ENCODE data around the gene CD69.
"Not testable (repeated sequence)": the region's sequence is repeated elsewhere in the genome, so short reads cannot be mapped to it uniquely, and the experiment has no call there.

CD69 gene

DNA sequence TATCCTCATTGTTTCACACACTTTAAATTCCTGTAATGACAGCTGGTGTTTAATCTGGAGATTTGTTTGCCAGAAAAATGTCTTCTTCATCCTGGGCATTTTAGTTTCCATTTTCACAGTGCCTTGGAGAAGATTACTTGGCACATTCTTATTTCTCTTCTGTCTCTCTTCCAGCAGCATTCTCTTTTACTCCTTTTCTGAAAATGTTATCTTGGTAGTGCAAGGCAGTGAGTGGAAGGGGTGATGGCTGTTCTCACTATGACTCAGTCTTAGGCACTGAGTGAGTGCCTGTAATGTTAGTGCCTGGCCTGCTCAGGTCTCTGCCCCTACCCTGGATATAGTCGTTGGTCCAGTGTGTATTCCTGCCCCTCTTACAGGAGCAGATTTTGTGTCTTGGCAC is 40.9 kb downstream of the CD69 start:
- Histone ChIP-seq H3K27ac (ENCODE audit: low read depth, low read length) (peak overlapping the region; percentile 15; the same call in 1 of the 2 replicates), H3K27me3 (ENCODE audit: control insufficient read depth, low read length) (no peaks in the 10 kb centered on the region), H3K9me2 (replicated peaks; ENCODE audit: control insufficient read depth, low read length) (no peaks in the 10 kb centered on the region), H3K9me3 (ENCODE audit: control insufficient read depth, insufficient read depth, low read length) (no peaks in the 10 kb centered on the region), H3K36me3 (ENCODE audit: control insufficient read depth, low read length) (peaks cover 34% of the 10 kb centered on the region), H3F3A (ENCODE audit: control insufficient read depth, insufficient read depth) (peaks cover 23% of the 10 kb centered on the region), H4K20me1 (ENCODE audit: control insufficient read depth, insufficient read depth, low read depth, low read length) (no peaks in the 10 kb centered on the region), H3K4me1 (ENCODE audit: control insufficient read depth, low read length) (peaks cover 100% of the 10 kb centered on the region), H3K4me3 (ENCODE audit: low read length) (no peak overlapping the region; the same call in 1 of the 2 replicates), H3K4me2 (ENCODE audit: low read length) (peak overlapping the region; percentile 51), H3K79me2 (ENCODE audit: control insufficient read depth, low read length) (peaks cover 30% of the 10 kb centered on the region)
- no peak for TF ChIP-seq EZH2phosphoT487 (IDR thresholded peaks at IDR 0.05; ENCODE audit: borderline replicate concordance, low read length)
- TF ChIP-seq, protein P1, sequence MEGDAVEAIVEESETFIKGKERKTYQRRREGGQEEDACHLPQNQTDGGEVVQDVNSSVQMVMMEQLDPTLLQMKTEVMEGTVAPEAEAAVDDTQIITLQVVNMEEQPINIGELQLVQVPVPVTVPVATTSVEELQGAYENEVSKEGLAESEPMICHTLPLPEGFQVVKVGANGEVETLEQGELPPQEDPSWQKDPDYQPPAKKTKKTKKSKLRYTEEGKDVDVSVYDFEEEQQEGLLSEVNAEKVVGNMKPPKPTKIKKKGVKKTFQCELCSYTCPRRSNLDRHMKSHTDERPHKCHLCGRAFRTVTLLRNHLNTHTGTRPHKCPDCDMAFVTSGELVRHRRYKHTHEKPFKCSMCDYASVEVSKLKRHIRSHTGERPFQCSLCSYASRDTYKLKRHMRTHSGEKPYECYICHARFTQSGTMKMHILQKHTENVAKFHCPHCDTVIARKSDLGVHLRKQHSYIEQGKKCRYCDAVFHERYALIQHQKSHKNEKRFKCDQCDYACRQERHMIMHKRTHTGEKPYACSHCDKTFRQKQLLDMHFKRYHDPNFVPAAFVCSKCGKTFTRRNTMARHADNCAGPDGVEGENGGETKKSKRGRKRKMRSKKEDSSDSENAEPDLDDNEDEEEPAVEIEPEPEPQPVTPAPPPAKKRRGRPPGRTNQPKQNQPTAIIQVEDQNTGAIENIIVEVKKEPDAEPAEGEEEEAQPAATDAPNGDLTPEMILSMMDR (IDR thresholded peaks at IDR 0.05; ENCODE audit: low read depth, low read length, poor library complexity, severe bottlenecking) = no peak

DNA sequence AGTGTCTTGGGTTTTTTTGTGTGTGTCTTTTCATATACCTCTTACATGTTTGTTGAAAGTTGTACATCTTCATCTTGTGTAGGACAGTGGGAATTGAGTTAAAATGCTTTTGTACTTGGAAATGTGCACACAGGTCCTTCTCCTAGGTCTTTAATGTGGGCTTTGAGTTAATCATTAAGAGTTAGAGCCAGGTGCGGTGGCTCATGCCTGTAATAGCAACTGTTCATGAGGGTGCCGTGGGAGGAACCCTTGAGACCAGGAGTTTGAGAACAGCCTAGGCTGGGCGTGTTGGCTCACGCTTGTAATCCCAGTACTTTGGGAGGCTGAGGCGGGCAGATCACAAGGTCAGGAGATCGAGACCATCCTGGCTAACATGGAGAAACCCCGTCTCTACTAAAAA is 41.7 kb downstream of the CD69 start:
- Histone ChIP-seq H3K27ac (ENCODE audit: low read depth, low read length) (peak overlapping the region; percentile 31; the same call in 1 of the 2 replicates), H3F3A (ENCODE audit: control insufficient read depth, insufficient read depth) (peaks cover 19% of the 10 kb centered on the region), H3K27me3 (ENCODE audit: control insufficient read depth, low read length) (no peaks in the 10 kb centered on the region), H3K4me1 (ENCODE audit: control insufficient read depth, low read length) (peaks cover 100% of the 10 kb centered on the region), H3K79me2 (ENCODE audit: control insufficient read depth, low read length) (peaks cover 22% of the 10 kb centered on the region), H3K9me3 (ENCODE audit: control insufficient read depth, insufficient read depth, low read length) (no peaks in the 10 kb centered on the region), H4K20me1 (ENCODE audit: control insufficient read depth, insufficient read depth, low read depth, low read length) (no peaks in the 10 kb centered on the region), H3K36me3 (ENCODE audit: control insufficient read depth, low read length) (peaks cover 34% of the 10 kb centered on the region), H3K4me3 (ENCODE audit: low read length) (peak overlapping the region; percentile 36; the same call in 1 of the 2 replicates), H3K4me2 (ENCODE audit: low read length) (peak overlapping the region; percentile 51), H3K9me2 (replicated peaks; ENCODE audit: control insufficient read depth, low read length) (no peaks in the 10 kb centered on the region)
- no peak for TF ChIP-seq EZH2phosphoT487 (IDR thresholded peaks at IDR 0.05; ENCODE audit: borderline replicate concordance, low read length)
- TF ChIP-seq, protein P1 (IDR thresholded peaks at IDR 0.05; ENCODE audit: low read depth, low read length, poor library complexity, severe bottlenecking) = no peak

DNA sequence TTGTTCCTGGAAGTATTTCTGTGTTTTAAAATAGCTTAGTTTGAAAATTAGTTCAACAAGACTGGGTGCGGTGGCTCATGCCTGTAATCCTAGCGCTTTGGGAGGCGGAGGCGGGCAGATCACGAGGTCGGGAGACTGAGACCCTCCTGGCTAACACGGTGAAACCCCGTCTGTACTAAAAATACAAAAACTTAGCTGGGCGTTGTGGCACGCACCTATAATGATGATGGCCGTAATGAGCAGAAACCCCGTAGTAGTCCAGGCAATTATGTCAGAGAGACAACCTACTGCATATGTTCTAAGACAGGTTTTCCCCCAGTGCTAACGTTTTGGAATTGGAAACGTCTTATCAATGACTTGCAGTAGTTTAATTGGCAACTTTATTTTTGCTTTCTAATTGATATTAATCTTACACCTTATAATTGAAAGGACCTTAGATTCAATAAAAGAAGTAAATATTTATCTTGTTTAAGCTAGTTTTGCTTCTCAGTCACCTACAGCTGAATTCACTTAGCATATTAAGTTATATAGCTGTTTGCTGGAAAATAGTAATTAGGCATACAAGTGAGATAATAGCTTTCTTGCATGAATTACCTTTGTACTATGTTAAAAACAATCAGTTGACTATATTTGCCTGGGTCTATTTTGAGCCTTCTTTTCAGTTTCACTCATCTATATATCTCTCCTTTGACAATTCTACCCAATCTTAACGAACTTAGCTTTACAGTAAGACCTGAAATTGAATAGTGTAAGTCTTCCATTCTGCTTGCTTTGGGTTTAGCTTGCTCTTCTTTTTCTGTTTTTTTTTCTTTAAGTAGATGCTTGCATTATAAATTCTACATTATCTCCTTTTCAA is 43.4 kb downstream of the CD69 start:
- peak overlapping the region; percentile 36 for H3K27ac ChIP-seq (ENCODE audit: low read depth, low read length)

DNA sequence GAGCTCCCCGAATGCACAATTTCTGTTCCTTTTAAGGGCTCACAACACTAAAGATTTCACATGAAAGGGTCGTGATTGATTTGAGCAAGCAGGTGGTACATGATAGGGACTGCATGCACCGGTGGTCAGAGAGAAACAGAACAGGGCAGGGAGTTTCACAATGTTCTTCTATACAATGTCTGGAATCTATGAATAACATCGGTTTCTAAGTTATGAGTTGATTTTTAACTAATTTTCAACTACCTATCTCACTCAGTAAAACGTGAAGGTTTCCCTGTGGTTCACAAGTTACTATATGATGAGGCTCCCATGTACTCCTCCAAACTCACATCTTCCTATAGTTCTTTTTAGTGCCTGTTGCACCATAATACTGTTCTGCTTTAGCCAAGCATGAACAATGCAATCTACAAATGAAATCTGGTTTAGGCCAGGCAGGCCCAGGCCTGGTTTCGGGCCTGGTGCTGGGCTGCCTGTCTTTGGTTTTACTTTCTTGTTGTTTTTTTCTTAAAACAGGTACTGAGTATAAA is 47.6 kb downstream of the CD69 start:
- Histone ChIP-seq H3K27ac (ENCODE audit: low read depth, low read length) (peak overlapping the region; percentile 63), H3K4me2 (ENCODE audit: low read length) (peak overlapping the region; percentile 58), H3K4me1 (ENCODE audit: control insufficient read depth, low read length) (peaks cover 97% of the 10 kb centered on the region), H3K4me3 (ENCODE audit: low read length) (peak overlapping the region; percentile 40)
- H3K9me2 ChIP-seq (replicated peaks; ENCODE audit: control insufficient read depth, low read length); H4K20me1 ChIP-seq (ENCODE audit: control insufficient read depth, insufficient read depth, low read depth, low read length); H3K79me2 ChIP-seq (ENCODE audit: control insufficient read depth, low read length); H3F3A ChIP-seq (ENCODE audit: control insufficient read depth, insufficient read depth); H3K27me3 ChIP-seq (ENCODE audit: control insufficient read depth, low read length); H3K9me3 ChIP-seq (ENCODE audit: control insufficient read depth, insufficient read depth, low read length); H3K36me3 ChIP-seq (ENCODE audit: control insufficient read depth, low read length): not testable (repeated sequence)

More for the DNA sequence above, 43.4 kb downstream of the CD69 start:
- Histone ChIP-seq H3K4me2 (ENCODE audit: low read length) (peak overlapping the region; percentile 51), H4K20me1 (ENCODE audit: control insufficient read depth, insufficient read depth, low read depth, low read length) (no peaks in the 10 kb centered on the region), H3K36me3 (ENCODE audit: control insufficient read depth, low read length) (peaks cover 32% of the 10 kb centered on the region), H3K9me3 (ENCODE audit: control insufficient read depth, insufficient read depth, low read length) (no peaks in the 10 kb centered on the region), H3K27me3 (ENCODE audit: control insufficient read depth, low read length) (no peaks in the 10 kb centered on the region), H3K79me2 (ENCODE audit: control insufficient read depth, low read length) (peaks cover 5% of the 10 kb centered on the region; the same call in 1 of the 2 replicates), H3K4me1 (ENCODE audit: control insufficient read depth, low read length) (peaks cover 100% of the 10 kb centered on the region), H3F3A (ENCODE audit: control insufficient read depth, insufficient read depth) (peaks cover 16% of the 10 kb centered on the region), H3K4me3 (ENCODE audit: low read length) (peak overlapping the region; percentile 6), H3K9me2 (replicated peaks; ENCODE audit: control insufficient read depth, low read length) (no peaks in the 10 kb centered on the region)
- TF ChIP-seq, protein P1 (IDR thresholded peaks at IDR 0.05; ENCODE audit: low read depth, low read length, poor library complexity, severe bottlenecking) = no peak
- no peak for TF ChIP-seq EZH2phosphoT487 (IDR thresholded peaks at IDR 0.05; ENCODE audit: borderline replicate concordance, low read length)

Measured in DOHH2 (cell line).